Liver (tissue), 3 donors: ENCODE results near the gene THEMIS.

Source experiments
- CTCF ChIP-seq: fragments of 150-350 bp; IDR thresholded peaks from 2 replicates; pipeline ENCODE4 v1.5.1; 2017; ENCODE audit warnings: improper control_type of control experiment, low read depth, low read length; ENCODE audit not compliant: missing input control
- EGR1 ChIP-seq, 2 donors: IDR thresholded peaks; 2 replicates each; pipeline ENCODE4 v1.6.1; 2016 to 2018; ENCODE audit warnings: antibody characterized with exemption in 2 of 2, low read depth in 2 of 2
- RAD21 ChIP-seq, 2 donors: IDR thresholded peaks; 2 replicates each; pipeline ENCODE4 v1.6.1; 2016; ENCODE audit warnings: antibody characterized with exemption in 2 of 2, mild to moderate bottlenecking in 2 of 2
- donor health status: healthy.
- donor health status: healthy.

GRCh38 chr6:127886603-127887002 is 14.3 kb downstream of the THEMIS start:
- TF ChIP-seq RAD21 (IDR thresholded peaks at IDR 0.05): no peak
- no peak for TF ChIP-seq CTCF
- no peak for TF ChIP-seq EGR1 (IDR thresholded peaks at IDR 0.05; ENCODE audit: low read depth in 2 of 2)
